Lung (tissue), 12 donors: ENCODE results near the gene GABPB2. TPM values are rescaled to one million over a fixed set of nuclear protein-coding genes. Genes with fewer than 3 reads are reported as not detected.

ENCODE experiments used
- ATAC-seq: fragments of 200-7000 bp; cut with Tn5 transposase; one replicate; pipeline ENCODE4 v1.9.1; 2020; ENCODE audit warnings: moderate number of reproducible peaks; ENCODE audit not compliant: insufficient read depth, low FRiP score
- DNase-seq, 3 donors: peaks; one replicate each; pipeline ENCODE4 v3.0.0-alpha.2; 2013 to 2017
- H3K27ac ChIP-seq, 2 donors: one replicate each; pipeline ENCODE4 v1.5.1; 2013; ENCODE audit warnings: mild to moderate bottlenecking in 2 of 2, moderate library complexity in 2 of 2, control low read depth in 1 of 2, inconsistent platforms in 1 of 2, low read depth in 1 of 2, low read length in 1 of 2
- H3K27me3 ChIP-seq, 3 donors: one replicate each; pipeline ENCODE4 v1.5.1; 2013; ENCODE audit warnings: low read length in 2 of 3; ENCODE audit not compliant: control insufficient read depth in 3 of 3, insufficient read depth in 3 of 3
- H3K36me3 ChIP-seq, 4 donors: one replicate each; pipeline ENCODE4 v1.5.1; 2013; ENCODE audit warnings: low read length in 4 of 4, mild to moderate bottlenecking in 1 of 4, moderate library complexity in 1 of 4; ENCODE audit not compliant: control insufficient read depth in 4 of 4, insufficient read depth in 4 of 4
- H3K4me1 ChIP-seq, 5 donors: one replicate each; pipeline ENCODE4 v1.5.1; 2013; ENCODE audit warnings: low read length in 5 of 5, mild to moderate bottlenecking in 2 of 5, moderate library complexity in 1 of 5; ENCODE audit not compliant: control insufficient read depth in 5 of 5, insufficient read depth in 5 of 5
- H3K4me3 ChIP-seq: one replicate; pipeline ENCODE4 v1.5.1; 2013; ENCODE audit warnings: mild to moderate bottlenecking, control low read depth, moderate library complexity
- H3K9ac ChIP-seq, 2 donors: one replicate each; pipeline ENCODE4 v1.5.1; 2013; ENCODE audit warnings: low read length in 2 of 2, control low read depth in 1 of 2; ENCODE audit not compliant: insufficient read depth in 1 of 2
- H3K9me3 ChIP-seq, 4 donors: one replicate each; pipeline ENCODE4 v1.5.1; 2013; ENCODE audit warnings: low read length in 3 of 4, mild to moderate bottlenecking in 1 of 4, moderate library complexity in 1 of 4; ENCODE audit not compliant: control insufficient read depth in 4 of 4, insufficient read depth in 3 of 4
- WGBS, 2 donors: extraction: QIAGEN DNeasy Blood & Tissue Kit; methylation state at CpG; one replicate each; pipeline ENCODE4 v1.1.7; 2013; 5-methylcytosine and 5-hydroxymethylcytosine counted together
- polyA plus RNA-seq, 2 donors: library from polyadenylated mRNA; stranded (reverse); fragments of 200-250 nt; gene quantifications; one replicate each; pipeline ENCODE4 v1.2.1, GENCODE V29; 2013
- total RNA-seq, 2 donors: library from RNA; depleted of rRNA in 1 of 2; stranded (reverse); fragments of >200 nt in 1 of 2; gene quantifications; one replicate each; pipeline ENCODE4 v1.2.1, GENCODE V29; 2014 to 2021
- TF ChIP-seq, protein P1 (sequence below): IDR thresholded peaks from 2 replicates; pipeline ENCODE4 v1.5.1; 2012; ENCODE audit warnings: mild to moderate bottlenecking; ENCODE audit errors: control extremely low read depth, extremely low read depth
- donor health status: control.
- donor health status: control.
- donor health status: Bipolar disorder and iron deficiency.
- donor health status: healthy.
- donor health status: DM: yes; HTN: yes; CAD: no.

Gene GABPB2
- total and polyA plus RNA-seq, 4 donors = 4.4 to 16.0 (median 7.8) TPM

DNA sequence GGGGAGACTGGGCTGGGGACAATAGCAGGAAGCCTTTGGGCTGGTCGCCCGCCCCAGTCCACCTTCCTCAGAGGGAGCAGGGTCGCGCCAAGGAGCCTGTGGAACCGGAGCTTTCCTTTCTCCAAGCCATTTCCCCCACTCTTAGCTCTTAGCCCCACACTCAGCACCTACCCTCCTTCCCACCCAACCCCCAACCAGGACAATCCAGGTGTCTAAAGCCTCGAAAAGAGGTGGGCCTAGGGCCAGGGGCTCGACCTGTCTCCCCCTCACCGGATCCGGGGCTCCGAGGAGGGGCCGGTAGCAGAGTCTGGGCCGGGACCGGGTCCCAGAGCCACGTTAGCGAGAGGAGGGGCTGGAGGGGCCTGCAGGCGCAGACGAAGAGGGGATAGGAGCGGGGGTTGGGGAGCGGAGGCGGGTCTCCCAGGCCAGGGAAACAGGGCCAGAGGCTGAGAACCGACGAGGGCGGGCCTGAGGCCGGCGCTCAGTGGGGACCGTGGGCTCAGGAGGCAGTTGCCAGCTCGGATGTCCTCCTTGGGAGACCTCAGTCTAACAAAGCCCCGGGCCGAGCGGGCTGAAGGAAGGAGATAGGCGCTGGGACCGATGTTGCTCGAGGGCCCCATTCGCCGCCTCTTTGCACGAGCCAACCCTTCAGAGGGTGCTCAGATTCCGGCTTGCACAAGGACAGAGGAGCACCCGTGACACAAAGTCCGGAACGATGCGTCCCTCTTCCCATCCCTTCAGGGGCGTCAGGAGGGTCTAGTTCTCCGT lies 74.9 kb downstream of the GABPB2 start:
- ATAC-seq (no peak), DNase-seq (peak; percentile 35 to 50 (median 50))
- Histone ChIP-seq H3K4me1 (peaks cover 7 to 32% (median 12%) of the 10 kb centered on the region in 5 donors), H3K9ac (peak overlapping the region in 1 of 2 donors; percentile 76), H3K27ac (peak overlapping the region in 1 of 2 donors; percentile 84), H3K9me3 (no peaks in the 10 kb centered on the region), H3K36me3 (peaks cover 0 to 7% (median 2%) of the 10 kb centered on the region in 4 donors), H3K4me3 (peak overlapping the region; percentile 60), H3K27me3 (no peaks in the 10 kb centered on the region)
- TF ChIP-seq, protein P1, sequence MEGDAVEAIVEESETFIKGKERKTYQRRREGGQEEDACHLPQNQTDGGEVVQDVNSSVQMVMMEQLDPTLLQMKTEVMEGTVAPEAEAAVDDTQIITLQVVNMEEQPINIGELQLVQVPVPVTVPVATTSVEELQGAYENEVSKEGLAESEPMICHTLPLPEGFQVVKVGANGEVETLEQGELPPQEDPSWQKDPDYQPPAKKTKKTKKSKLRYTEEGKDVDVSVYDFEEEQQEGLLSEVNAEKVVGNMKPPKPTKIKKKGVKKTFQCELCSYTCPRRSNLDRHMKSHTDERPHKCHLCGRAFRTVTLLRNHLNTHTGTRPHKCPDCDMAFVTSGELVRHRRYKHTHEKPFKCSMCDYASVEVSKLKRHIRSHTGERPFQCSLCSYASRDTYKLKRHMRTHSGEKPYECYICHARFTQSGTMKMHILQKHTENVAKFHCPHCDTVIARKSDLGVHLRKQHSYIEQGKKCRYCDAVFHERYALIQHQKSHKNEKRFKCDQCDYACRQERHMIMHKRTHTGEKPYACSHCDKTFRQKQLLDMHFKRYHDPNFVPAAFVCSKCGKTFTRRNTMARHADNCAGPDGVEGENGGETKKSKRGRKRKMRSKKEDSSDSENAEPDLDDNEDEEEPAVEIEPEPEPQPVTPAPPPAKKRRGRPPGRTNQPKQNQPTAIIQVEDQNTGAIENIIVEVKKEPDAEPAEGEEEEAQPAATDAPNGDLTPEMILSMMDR = no peak
- WGBS, 2 donors = 19 to 21% methylated on average over 36 to 43 of the region's 43 CpGs

DNA sequence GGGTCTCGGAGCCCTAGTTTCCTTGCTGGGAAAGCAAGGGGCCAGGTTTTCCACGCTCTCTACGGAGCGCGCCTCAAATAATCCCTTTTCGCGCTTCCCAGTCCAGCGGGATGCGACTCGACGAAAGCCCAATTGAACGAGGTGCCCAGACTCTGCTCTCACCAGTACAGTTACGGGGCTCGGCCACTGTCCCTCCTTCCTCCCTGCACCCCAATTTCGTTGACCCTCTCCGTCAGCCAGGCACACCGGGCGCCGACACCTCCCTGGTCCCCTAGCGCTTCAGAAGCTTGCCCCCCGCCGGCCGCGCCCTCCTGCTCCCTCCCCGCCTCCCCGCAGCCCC lies 75.5 kb downstream of the GABPB2 start:
- peaks cover 7 to 32% (median 12%) of the 10 kb centered on the region in 5 donors for H3K4me1 ChIP-seq
- H3K9ac ChIP-seq = peak overlapping the region in 1 of 2 donors; percentile 76
- ATAC-seq = no peak
- TF ChIP-seq, protein P1 = no peak
- H3K36me3 ChIP-seq = peaks cover 0 to 7% (median 1%) of the 10 kb centered on the region in 4 donors
- no peaks in the 10 kb centered on the region for H3K9me3 ChIP-seq
- no peak for DNase-seq
- H3K27me3 ChIP-seq = no peaks in the 10 kb centered on the region
- 0 to 1% methylated on average over 26 of the region's 26 CpGs for WGBS, 2 donors
- peak overlapping the region; percentile 60 for H3K4me3 ChIP-seq
- peak overlapping the region; percentile 43 to 84 for H3K27ac ChIP-seq

DNA sequence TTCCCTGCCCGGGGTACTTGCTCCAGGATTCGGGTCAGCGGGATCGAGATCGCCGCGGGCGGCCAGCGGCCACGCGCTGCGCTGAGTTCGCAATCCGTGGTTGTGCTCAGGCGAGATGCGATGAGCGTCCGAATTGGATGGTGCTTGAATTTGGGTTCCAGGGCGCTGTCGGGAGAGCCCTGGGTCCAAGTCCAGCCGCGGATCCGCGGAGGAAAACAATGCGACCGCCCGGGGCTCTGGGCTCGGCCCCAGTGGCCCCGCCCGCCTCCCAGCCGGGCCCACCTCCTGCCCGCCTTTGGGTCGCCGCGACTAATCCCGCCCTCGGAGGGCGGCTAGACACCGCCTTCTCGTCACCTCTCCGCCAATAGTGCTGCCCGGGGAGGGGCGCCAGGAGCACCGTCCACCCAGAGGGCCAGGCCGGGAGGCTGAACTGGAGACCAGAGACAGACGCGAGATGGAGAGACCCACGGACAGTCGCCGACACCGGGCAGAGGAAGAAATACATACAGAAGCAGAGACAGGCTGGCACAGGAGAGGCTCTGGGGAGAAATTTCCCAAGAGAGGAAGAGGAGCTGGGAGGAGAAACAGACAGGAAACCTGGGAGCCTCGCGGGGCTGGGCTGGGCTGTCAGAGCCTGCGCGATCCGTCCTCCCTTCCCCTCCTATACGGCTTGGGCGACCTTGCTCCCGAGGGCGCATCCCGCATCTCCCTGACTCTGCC lies 76.0 kb downstream of the GABPB2 start, which contains the start of gene SEMA6C:
Gene SEMA6C (minus strand): TSS at position 220 of the 720 bp plus-strand sequence. CDS start 4,010 bp downstream, outside the sequence.
- 0% methylated on average over 55 to 61 of the region's 61 CpGs for WGBS, 2 donors

More for the DNA sequence above, 76.0 kb downstream of the GABPB2 start, which contains the start of gene SEMA6C:
- Histone ChIP-seq H3K27me3 (no peaks in the 10 kb centered on the region), H3K9ac (peak within 1 kb of the TSS; percentile 6 to 76), H3K27ac (peak within 1 kb of the TSS; percentile 72 to 84), H3K9me3 (no peaks in the 10 kb centered on the region), H3K4me1 (peaks cover 7 to 32% (median 12%) of the 10 kb centered on the region in 5 donors), H3K36me3 (peaks cover 0 to 7% (median 1%) of the 10 kb centered on the region in 4 donors), H3K4me3 (peak within 1 kb of the TSS; percentile 60)
- DNase-seq = peak; percentile 94 to 97 (median 95)
- TF ChIP-seq, protein P1 = no peak
- ATAC-seq = peak; percentile 98
